GM18870 (cell line): ENCODE measurements around the gene DUSP9.
"Not testable (repeated sequence)": the region's sequence is repeated elsewhere in the genome, so short reads cannot be mapped to it uniquely, and the experiment has no call there.

Experiments
- ATAC-seq: cut with Tn5 transposase; IDR thresholded peaks from one replicate; pipeline ENCODE4 v1.9.1; 2021; ENCODE audit warnings: moderate library complexity; ENCODE audit not compliant: unreplicated experiment

The DUSP9 gene

GRCh38 chrX:153670748-153671588 is 24.0 kb downstream of the DUSP9 start:
- ATAC-seq: no peak

GRCh38 chrX:153671589-153672530 is 24.9 kb downstream of the DUSP9 start:
- no peak for ATAC-seq

- no peak for ATAC-seq
Measured at GRCh38 chrX:153672531-153673427, 25.8 kb downstream of the DUSP9 start.

DNA sequence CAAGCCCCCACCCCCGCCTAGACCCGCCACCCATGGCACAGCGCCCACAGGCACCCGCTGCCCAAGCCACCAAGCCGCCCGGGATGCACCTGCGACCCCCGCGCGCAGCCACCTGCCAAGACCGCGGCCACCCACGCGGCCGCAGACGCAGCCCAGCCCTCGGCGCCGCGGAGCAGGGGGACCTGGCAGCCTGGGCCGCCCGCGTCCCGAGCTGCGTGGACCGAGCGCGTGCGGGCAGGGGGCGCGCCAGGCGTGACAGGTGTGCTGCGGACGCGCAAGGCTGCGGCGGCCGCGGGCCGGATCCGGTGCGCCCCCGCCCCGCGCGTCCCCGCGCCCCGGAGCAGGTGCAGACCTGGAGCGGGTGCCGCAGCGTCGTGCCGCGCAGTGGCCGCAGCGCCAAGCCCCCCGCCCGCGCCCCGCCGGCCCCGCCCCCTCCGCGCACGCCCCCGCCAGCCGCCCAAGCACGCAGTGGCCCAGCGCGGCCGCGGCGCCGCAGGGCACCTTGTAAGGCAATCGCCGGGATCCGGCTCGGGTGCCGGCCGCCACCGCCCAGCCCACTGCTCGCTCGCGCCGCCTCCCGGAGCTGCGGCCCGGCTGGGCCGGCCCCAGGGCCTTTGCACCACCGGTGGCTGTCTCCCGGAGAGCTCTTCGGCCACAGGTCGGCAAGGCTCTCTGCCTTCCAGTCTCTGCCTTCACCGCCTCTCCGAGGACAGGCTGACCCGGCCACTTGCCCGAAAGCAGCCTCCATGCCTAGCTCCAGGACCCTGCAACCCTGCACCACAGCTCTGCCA is 26.6 kb downstream of the DUSP9 start, which contains the start of gene PNCK:
TSS of gene PNCK (minus strand) at position 386 of the 791 bp plus-strand sequence. CDS start 737 bp downstream, outside the sequence.
- no peak for ATAC-seq

DNA sequence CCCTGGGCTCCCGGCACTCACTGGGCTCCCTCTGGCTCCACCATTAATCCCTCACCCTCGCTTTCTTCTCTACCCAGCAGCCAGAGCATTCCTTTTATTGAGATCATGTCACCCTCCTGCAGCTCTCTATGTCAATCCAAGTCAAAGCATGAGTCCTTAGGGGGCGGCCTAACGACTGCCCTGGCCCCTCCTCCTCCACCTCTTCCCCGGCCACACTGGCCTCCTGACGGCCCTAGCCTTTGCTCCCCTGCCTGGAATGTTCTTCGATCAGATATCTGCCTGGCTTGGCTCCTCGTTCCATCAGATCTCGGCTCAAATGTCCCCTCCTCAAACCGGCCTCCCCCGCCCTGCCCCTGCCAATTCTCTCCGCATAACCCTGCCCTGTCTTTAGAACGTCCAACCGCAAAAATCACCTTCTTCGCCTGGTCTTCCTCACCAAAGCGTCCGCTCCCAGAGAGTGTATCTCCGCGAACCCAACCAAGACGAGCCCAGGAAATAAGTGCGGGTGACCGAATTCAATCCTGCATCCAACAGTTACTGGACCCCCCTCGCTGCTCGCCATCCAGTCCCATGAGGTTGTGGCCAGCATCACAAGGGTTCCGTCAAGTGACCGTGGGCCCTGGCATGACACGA is 27.3 kb downstream of the DUSP9 start:
- no peak for ATAC-seq

DNA sequence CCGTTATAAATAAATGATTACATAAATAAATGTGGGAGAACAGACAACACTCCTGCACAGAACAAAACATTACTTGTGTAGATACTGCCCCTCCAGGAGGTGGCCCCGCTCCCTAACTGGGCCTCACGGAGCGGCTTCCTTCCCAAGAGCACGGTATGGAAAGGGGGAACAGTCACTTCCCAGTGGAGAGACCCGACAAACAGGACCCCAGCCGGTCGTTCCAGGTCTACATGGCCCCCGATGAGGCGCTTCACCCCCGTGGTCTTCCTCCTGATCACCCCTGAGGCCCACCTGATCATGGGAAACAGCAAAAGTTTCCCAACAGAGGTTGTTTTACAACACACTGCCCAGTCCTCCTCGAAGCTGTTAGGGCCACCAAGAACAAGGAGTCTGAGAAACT is 34.2 kb downstream of the DUSP9 start:
- ATAC-seq: no peak

- ATAC-seq: not testable (repeated sequence)
Measured at GRCh38 chrX:153683486-153683885, 36.5 kb downstream of the DUSP9 start.

GRCh38 chrX:153684467-153685155 is 37.6 kb downstream of the DUSP9 start:
- ATAC-seq: no peak

DNA sequence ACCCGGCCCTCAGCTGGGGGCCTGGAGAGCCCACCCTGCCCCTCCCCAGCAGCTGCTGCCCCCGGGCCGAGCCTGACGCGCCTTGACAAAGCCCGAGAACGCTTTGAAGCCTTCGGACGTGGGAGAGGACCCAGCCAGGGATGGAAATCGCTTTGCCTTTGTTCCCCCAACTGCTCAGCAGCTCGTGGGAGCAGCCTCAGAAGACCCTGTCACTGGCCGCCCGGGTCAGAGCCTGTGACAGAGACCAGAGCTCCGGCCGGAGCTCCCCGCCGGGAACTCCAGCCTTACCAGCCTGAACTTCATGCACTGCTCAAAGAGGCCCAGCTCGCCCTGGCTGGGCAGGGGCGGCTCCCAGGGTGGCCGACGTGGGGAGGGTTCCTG is 38.1 kb downstream of the DUSP9 start:
- ATAC-seq: no peak

- ATAC-seq: no peak
Measured at GRCh38 chrX:153685751-153686696, 39.0 kb downstream of the DUSP9 start.

DNA sequence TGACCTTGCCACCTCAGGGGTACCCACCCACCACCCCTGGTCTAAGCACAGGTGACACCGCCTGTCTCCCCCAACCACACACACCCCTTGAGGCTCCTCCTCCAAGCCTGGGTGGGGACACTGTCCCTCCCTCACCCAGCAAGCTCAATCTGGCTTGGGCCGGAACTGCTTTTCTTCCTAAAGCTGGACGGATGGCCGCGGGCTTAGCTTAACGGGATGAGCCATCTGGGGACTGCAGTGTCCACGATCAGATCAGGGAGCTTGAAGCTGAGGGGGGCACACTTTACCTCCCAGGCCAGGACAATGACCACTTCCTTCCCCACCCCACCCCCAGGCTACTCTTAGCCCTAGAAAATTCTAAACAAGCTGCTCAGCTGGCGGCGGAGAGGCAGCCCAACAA is 39.7 kb downstream of the DUSP9 start:
- no peak for ATAC-seq

DNA sequence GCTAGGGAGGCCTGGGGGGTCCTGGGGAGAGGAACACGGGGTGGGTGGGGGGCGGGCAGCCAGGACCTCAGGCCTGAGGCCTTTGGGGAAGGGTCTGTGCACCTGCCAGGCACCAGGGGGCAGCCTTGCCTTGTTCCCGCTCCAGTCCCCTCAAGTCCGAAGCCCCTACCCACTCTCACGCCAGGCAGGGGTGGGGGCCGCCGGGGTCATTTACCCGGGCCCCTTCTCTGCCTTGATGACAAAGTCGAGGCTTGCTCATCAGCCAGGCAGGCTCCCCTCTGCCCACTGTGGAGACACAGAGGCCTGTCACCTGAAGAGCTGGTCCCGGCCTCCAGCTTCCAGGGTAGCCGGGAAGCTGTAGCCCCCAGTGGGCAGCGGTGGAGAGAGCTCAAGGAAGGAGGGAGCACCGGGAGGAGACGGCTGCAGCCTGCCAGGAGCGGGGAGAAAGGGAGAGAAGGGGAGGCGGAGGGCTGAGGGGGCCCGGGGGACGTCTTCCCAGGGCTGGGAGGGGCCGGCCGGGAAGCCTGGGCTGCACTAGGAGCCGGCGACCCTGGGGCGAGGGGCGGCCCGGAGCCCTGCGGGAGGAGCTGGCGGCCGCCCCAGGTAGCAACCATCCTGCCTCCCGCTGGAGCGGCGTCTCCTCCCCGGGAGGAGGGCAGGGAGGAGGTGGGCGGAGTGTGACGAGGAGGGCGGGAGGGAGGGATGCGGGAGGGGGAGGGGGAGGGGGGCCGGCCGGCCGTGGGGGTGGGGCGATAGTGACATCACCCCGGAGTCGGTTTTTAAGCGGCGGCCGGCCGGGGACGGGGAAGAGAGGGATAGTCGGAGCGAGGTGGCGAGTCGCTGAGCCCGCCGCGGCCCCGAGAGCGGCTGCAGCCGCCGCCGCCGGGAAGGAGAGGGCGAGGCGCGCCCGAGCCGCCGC is 40.4 kb downstream of the DUSP9 start, which contains the start of gene SLC6A8:
TSS of gene SLC6A8 (plus strand) at position 806 of the 919 bp plus-strand sequence. CDS start 649 bp downstream, outside the sequence.
- no peak for ATAC-seq

DNA sequence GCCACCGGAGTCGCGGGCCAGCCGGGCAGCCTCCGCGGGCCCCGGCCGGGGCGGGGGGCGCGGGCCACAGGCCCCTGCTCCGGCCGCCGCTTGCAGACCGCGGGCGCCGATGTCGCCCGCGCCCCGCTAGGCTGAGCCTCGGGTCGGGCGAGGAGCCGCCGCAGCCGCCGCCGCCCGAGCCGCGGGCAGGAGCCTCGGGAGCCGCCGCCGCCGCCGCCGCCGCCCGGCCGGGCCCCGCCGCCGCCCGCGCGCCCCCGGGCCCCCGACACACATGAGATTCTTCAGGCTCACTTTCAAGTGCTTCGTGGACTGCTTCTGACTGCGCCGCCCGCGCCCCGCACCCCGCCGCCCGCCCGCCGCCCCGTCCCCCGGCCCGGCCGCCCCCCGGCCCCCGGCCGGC is 41.1 kb downstream of the DUSP9 start:
- no peak for ATAC-seq

DNA sequence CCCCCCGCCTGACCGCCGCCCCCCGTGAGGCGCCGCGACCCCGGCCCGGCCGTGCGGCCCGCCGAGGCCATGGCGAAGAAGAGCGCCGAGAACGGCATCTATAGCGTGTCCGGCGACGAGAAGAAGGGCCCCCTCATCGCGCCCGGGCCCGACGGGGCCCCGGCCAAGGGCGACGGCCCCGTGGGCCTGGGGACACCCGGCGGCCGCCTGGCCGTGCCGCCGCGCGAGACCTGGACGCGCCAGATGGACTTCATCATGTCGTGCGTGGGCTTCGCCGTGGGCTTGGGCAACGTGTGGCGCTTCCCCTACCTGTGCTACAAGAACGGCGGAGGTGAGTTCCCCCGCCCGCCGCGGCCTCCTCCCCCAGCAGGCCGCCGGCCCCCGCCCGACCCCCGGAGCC is 41.5 kb downstream of the DUSP9 start:
- ATAC-seq: no peak

GRCh38 chrX:153688911-153689590 is 42.0 kb downstream of the DUSP9 start:
- ATAC-seq: no peak
